Limb (tissue), 2 donors: ENCODE data around the gene NDUFB10.
A peak's percentile ranks its signal among the peaks of the same experiment; 100 is the strongest.

ENCODE experiments used
- DNase-seq, 2 donors: peaks; one replicate each; pipeline ENCODE4 v3.0.0-alpha.2; 2016; ENCODE audit errors: extremely low spot score in 2 of 2

Gene NDUFB10

GRCh38 chr16:1984347-1985225 lies 25.2 kb downstream of the NDUFB10 start:
- no peak for DNase-seq

- no peak for DNase-seq
Observed at GRCh38 chr16:1985466-1986150, 26.3 kb downstream of the NDUFB10 start.

- no peak for DNase-seq
Observed at GRCh38 chr16:1987198-1987597, 27.9 kb downstream of the NDUFB10 start.

GRCh38 chr16:1989209-1990100 lies 30.1 kb downstream of the NDUFB10 start, which contains the start of gene SYNGR3:
TSS of gene SYNGR3 (plus strand) at chr16:1989970. CDS start at chr16:1990103, 133 bp downstream.
- DNase-seq: no peak

GRCh38 chr16:1990101-1990350 lies 30.7 kb downstream of the NDUFB10 start:
- no peak for DNase-seq

- no peak for DNase-seq
Observed at GRCh38 chr16:1990351-1991134, 31.2 kb downstream of the NDUFB10 start.

GRCh38 chr16:1991135-1991551 lies 31.8 kb downstream of the NDUFB10 start:
- DNase-seq: no peak

- no peak for DNase-seq
Observed at GRCh38 chr16:1991588-1991947, 32.2 kb downstream of the NDUFB10 start.

- DNase-seq: peak; percentile 90 to 98
Observed at GRCh38 chr16:1991948-1992703, 32.8 kb downstream of the NDUFB10 start.

GRCh38 chr16:1992704-1993317 lies 33.5 kb downstream of the NDUFB10 start:
- no peak for DNase-seq

- DNase-seq: no peak
Observed at GRCh38 chr16:1993731-1994131, 34.4 kb downstream of the NDUFB10 start.

GRCh38 chr16:1997494-1998359 lies 38.4 kb downstream of the NDUFB10 start:
- DNase-seq: no peak

- no peak for DNase-seq
Observed at GRCh38 chr16:1998360-1998835, 39.1 kb downstream of the NDUFB10 start.

- DNase-seq: no peak
Observed at GRCh38 chr16:1998852-1999801, 39.8 kb downstream of the NDUFB10 start.

GRCh38 chr16:1999866-2000514 lies 40.7 kb downstream of the NDUFB10 start:
- DNase-seq: no peak

- no peak for DNase-seq
Observed at GRCh38 chr16:2001035-2001434, 41.7 kb downstream of the NDUFB10 start.
